ENCODE data around the gene MXD1.
"Not testable (repeated sequence)": the region's sequence is repeated elsewhere in the genome, so short reads cannot be mapped to it uniquely, and the experiment has no call there.

Gene MXD1

DNA sequence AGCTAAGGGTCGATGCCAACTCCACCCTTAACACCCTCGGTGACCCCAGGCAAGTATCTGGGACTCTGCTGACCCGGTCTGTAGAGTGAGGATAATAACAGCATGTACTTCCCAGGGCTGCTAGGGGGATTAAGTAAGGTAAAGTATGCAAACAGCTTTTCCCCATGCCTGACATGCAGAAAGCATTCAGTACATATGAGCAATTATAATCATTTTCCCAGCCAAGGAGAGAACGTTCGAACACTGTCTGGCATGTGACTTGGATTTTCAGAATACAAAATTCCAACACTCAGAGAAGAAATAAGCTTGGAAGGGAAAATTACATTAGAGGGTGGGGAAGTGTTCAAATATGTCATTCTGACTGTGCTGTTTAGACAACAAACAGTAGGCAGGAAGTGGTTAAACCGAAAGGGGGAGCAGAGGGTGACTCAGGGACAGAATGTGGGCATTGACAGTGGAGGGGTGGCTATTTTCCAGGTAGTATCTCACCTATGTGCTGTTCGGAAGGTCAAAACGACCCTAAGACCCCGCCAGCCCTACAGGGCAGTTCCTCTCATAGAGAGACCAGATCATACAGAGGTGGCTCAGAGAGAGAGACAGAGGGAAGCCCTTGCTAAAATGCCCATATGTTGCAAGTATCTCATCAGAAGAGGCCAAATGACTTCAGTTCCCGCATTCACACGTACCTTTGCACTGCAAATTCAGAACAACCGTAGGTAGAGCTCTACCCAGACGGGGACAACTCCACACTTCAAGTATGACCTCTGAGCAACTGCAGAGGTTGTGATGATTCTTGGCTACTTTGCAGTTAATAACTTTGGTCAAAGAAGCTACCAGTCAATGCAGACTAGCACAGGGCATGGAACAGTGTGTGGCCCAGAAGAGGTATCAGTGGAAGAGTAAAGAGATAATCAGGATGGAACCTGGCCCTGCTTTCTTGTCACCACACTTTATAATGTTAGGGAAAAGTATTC, 31.7 kb downstream of the MXD1 start:
- Mint-ChIP-seq H3K27me3 (ENCODE audit: low read depth) (no peaks in the 10 kb centered on the region), H3K36me3 (ENCODE audit: low read depth) (peaks cover 4% of the 10 kb centered on the region), H3K27ac (no peak overlapping the region), H3K4me1 (no peaks in the 10 kb centered on the region), H3K4me3 (no peak overlapping the region), H3K9me3 (no peaks in the 10 kb centered on the region)
- TF ChIP-seq, protein P1, sequence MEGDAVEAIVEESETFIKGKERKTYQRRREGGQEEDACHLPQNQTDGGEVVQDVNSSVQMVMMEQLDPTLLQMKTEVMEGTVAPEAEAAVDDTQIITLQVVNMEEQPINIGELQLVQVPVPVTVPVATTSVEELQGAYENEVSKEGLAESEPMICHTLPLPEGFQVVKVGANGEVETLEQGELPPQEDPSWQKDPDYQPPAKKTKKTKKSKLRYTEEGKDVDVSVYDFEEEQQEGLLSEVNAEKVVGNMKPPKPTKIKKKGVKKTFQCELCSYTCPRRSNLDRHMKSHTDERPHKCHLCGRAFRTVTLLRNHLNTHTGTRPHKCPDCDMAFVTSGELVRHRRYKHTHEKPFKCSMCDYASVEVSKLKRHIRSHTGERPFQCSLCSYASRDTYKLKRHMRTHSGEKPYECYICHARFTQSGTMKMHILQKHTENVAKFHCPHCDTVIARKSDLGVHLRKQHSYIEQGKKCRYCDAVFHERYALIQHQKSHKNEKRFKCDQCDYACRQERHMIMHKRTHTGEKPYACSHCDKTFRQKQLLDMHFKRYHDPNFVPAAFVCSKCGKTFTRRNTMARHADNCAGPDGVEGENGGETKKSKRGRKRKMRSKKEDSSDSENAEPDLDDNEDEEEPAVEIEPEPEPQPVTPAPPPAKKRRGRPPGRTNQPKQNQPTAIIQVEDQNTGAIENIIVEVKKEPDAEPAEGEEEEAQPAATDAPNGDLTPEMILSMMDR (IDR thresholded peaks at IDR 0.05; ENCODE audit: unreplicated experiment in 3 of 3), result no peak

DNA sequence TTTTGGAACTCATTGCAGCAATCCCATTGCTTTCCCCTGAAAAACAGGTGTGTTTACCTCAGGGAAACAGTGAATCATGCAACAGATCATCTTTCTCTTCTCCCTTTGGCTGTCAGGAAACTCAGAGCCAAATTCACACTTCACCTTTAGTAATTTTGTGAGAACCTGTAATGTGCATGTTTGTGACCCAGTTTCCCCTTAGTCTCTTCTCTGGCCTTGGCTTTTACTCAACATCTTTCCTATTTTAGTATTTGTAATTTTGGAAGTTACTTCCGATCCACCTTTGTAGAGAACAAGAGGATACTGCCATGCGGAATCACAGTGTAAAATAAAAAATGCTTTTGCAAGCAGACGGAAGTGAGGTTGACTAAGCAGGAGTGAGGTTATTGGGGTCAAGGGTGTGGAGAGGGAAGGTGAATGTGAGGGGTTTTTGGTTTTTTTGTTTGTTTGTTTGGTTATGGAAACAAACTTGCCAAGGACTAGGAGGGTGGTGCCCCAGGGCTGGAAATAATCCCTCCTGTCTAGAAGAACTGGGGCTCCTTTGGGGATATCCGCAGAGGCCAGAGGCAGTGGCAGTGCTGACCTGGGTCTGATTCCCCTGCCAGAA, 32.5 kb downstream of the MXD1 start:
- TF ChIP-seq, protein P1 (IDR thresholded peaks at IDR 0.05; ENCODE audit: unreplicated experiment in 3 of 3), result no peak
- no peaks in the 10 kb centered on the region for H3K4me1 Mint-ChIP-seq
- no peak overlapping the region for H3K27ac Mint-ChIP-seq

GRCh38 chr2:69948032-69948962, 33.4 kb downstream of the MXD1 start:
- H3K27me3 Mint-ChIP-seq (ENCODE audit: low read depth), result no peaks in the 10 kb centered on the region
- H3K4me1 Mint-ChIP-seq, result no peaks in the 10 kb centered on the region
- peaks cover under 1% of the 10 kb centered on the region for H3K36me3 Mint-ChIP-seq (ENCODE audit: low read depth)
- no peaks in the 10 kb centered on the region for H3K9me3 Mint-ChIP-seq
- no peak overlapping the region for H3K4me3 Mint-ChIP-seq
- H3K27ac Mint-ChIP-seq, result no peak overlapping the region
- TF ChIP-seq, protein P1 (IDR thresholded peaks at IDR 0.05; ENCODE audit: unreplicated experiment in 3 of 3), result no peak

More for the DNA sequence above, 32.5 kb downstream of the MXD1 start:
- Mint-ChIP-seq H3K36me3 (ENCODE audit: low read depth) (peaks cover 4% of the 10 kb centered on the region), H3K4me3 (no peak overlapping the region), H3K27me3 (ENCODE audit: low read depth) (no peaks in the 10 kb centered on the region), H3K9me3 (no peaks in the 10 kb centered on the region)

- H3K4me1 Mint-ChIP-seq, result no peaks in the 10 kb centered on the region
- no peak overlapping the region for H3K27ac Mint-ChIP-seq
- H3K9me3 Mint-ChIP-seq, result no peaks in the 10 kb centered on the region
- no peak overlapping the region for H3K4me3 Mint-ChIP-seq
- TF ChIP-seq, protein P1 (IDR thresholded peaks at IDR 0.05; ENCODE audit: unreplicated experiment in 3 of 3), result no peak
- no peaks in the 10 kb centered on the region for H3K36me3 Mint-ChIP-seq (ENCODE audit: low read depth)
- no peaks in the 10 kb centered on the region for H3K27me3 Mint-ChIP-seq (ENCODE audit: low read depth)
These were observed 34.2 kb downstream of the MXD1 start for GRCh38 chr2:69948963-69949645.

- no peaks in the 10 kb centered on the region for H3K4me1 Mint-ChIP-seq
- no peaks in the 10 kb centered on the region for H3K36me3 Mint-ChIP-seq (ENCODE audit: low read depth)
- TF ChIP-seq, protein P1 (IDR thresholded peaks at IDR 0.05; ENCODE audit: unreplicated experiment in 3 of 3), result no peak
- no peak overlapping the region for H3K4me3 Mint-ChIP-seq
- H3K27me3 Mint-ChIP-seq (ENCODE audit: low read depth), result no peaks in the 10 kb centered on the region
- no peak overlapping the region for H3K27ac Mint-ChIP-seq
- no peaks in the 10 kb centered on the region for H3K9me3 Mint-ChIP-seq
These were observed 35.3 kb downstream of the MXD1 start for GRCh38 chr2:69950241-69950640.

DNA sequence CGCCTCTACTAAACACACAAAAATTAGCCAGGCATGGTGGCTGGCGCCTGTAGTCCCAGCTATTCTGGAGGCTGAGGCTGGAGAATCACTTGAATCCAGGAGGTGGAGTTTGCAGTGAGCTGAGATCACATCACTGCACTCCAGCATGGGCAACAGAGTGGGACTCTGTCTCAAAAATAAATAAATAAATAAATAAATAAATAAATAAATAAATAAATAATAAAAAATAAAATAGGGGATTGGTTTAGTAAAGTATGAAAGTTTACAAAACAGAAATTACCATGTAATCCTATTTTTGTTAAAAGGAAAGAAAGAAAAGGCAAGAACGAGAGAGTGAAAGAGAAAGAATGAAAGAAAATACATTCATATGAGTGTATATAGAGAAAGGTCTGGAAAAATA, 35.8 kb downstream of the MXD1 start:
- H3K4me1 Mint-ChIP-seq; H3K9me3 Mint-ChIP-seq; H3K36me3 Mint-ChIP-seq (ENCODE audit: low read depth); H3K27me3 Mint-ChIP-seq (ENCODE audit: low read depth); H3K27ac Mint-ChIP-seq; H3K4me3 Mint-ChIP-seq: not testable (repeated sequence)
